Measurements from ENCODE around the gene NEDD4L. TPM values are rescaled to one million over a fixed set of nuclear protein-coding genes. Genes with fewer than 3 reads are reported as not detected.

The NEDD4L gene
- polyA plus RNA-seq, 1 of the 3 experiments (the other 2 are of a cell fraction) = 13.2 TPM

DNA sequence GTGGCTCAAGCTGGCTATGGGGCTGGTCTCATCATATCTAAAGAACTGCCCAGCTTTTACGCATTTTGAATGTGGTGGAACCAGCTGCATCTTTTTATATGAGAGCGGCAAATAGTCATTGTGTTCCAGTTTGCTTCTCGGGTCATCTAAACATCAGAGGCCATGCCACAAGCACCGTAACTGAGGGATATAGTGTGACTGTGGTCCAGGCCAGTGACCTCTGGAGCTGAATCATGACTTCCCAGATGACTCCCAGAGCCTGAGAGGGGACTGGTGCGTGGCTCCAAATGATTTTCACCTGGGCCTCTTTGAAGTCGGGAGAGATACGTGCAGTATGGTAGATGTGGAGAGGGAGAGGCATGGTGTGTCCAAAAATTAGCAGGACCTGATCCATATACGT, 271.0 kb downstream of the NEDD4L start (continued):
- no peak for TF ChIP-seq GABPA (IDR thresholded peaks at IDR 0.05; ENCODE audit: low read depth)
- TF ChIP-seq, protein P1, sequence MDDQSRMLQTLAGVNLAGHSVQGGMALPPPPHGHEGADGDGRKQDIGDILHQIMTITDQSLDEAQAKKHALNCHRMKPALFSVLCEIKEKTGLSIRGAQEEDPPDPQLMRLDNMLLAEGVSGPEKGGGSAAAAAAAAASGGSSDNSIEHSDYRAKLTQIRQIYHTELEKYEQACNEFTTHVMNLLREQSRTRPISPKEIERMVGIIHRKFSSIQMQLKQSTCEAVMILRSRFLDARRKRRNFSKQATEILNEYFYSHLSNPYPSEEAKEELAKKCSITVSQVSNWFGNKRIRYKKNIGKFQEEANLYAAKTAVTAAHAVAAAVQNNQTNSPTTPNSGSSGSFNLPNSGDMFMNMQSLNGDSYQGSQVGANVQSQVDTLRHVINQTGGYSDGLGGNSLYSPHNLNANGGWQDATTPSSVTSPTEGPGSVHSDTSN (IDR thresholded peaks at IDR 0.05) = no peak

GRCh38 chr18:58315739-58316215, 271.8 kb downstream of the NEDD4L start:
- ChIA-PET CTCF (interaction anchor here (0.7 to 1.2 kb wide), 4 partner anchors 10 to 448 kb away, joined by 3 read pairs; no protein-coding TSS in a partner anchor), POLR2A (no interaction called here)
- no peaks in the 10 kb centered on the region for H3K9me3 ChIP-seq
- no peaks in the 10 kb centered on the region for H3K9me2 ChIP-seq
- H3K79me2 ChIP-seq (ENCODE audit: insufficient read depth) = no peaks in the 10 kb centered on the region
- WGBS (ENCODE audit: low lambda C conversion rate) = 85% methylated on average over 14 of the region's 15 CpGs
- H3F3A ChIP-seq (replicated peaks; ENCODE audit: insufficient read depth) = peaks cover 5% of the 10 kb centered on the region
- no peak overlapping the region; the same call in 1 of the 2 replicates for H2AFZ ChIP-seq (ENCODE audit: low read depth)
- peaks cover 3 to 13% of the 10 kb centered on the region in 2 experiments; a peak in 2 of 4 replicates for H3K4me1 ChIP-seq (ENCODE audit: control insufficient read depth in 1 of 2, insufficient read depth in 2 of 2, low read depth in 1 of 2, low read length in 1 of 2)
- DNase-seq = no peak
- H3K27me3 ChIP-seq (ENCODE audit: insufficient read depth) = no peaks in the 10 kb centered on the region
- H3K4me2 ChIP-seq = no peak overlapping the region
- TF ChIP-seq USF2 (IDR thresholded peaks at IDR 0.05; ENCODE audit: borderline replicate concordance, low read depth, low read length) = no peak
- TF ChIP-seq TEAD4 (IDR thresholded peaks at IDR 0.05; ENCODE audit: borderline replicate concordance, insufficient read depth) = no peak
- TF ChIP-seq, protein P1 (IDR thresholded peaks at IDR 0.05) = no peak
- TF ChIP-seq MEF2A (IDR thresholded peaks at IDR 0.05; ENCODE audit: borderline replicate concordance, low read depth) = no peak
- TF ChIP-seq FOXJ3 (CRISPR knock-in tag; IDR thresholded peaks at IDR 0.05) = no peak
- TF ChIP-seq GATA2 (CRISPR knock-in tag; IDR thresholded peaks at IDR 0.05) = no peak
- no peak for TF ChIP-seq EZH2phosphoT487 (IDR thresholded peaks at IDR 0.05; ENCODE audit: borderline replicate concordance, low read depth)
- H3K4me3 ChIP-seq (ENCODE audit: low read depth in 2 of 2, low read length in 1 of 2) = no peak overlapping the region
- H3K27ac ChIP-seq (ENCODE audit: low read depth in 2 of 2, low read length in 1 of 2) = no peak overlapping the region
- H3K36me3 ChIP-seq (replicated peaks in 1 of 2; ENCODE audit: control insufficient read depth in 1 of 2, insufficient read depth in 2 of 2, low read length in 1 of 2) = no peaks in the 10 kb centered on the region
- H4K20me1 ChIP-seq (ENCODE audit: insufficient read depth) = no peaks in the 10 kb centered on the region
- no peak overlapping the region for H3K9ac ChIP-seq

DNA sequence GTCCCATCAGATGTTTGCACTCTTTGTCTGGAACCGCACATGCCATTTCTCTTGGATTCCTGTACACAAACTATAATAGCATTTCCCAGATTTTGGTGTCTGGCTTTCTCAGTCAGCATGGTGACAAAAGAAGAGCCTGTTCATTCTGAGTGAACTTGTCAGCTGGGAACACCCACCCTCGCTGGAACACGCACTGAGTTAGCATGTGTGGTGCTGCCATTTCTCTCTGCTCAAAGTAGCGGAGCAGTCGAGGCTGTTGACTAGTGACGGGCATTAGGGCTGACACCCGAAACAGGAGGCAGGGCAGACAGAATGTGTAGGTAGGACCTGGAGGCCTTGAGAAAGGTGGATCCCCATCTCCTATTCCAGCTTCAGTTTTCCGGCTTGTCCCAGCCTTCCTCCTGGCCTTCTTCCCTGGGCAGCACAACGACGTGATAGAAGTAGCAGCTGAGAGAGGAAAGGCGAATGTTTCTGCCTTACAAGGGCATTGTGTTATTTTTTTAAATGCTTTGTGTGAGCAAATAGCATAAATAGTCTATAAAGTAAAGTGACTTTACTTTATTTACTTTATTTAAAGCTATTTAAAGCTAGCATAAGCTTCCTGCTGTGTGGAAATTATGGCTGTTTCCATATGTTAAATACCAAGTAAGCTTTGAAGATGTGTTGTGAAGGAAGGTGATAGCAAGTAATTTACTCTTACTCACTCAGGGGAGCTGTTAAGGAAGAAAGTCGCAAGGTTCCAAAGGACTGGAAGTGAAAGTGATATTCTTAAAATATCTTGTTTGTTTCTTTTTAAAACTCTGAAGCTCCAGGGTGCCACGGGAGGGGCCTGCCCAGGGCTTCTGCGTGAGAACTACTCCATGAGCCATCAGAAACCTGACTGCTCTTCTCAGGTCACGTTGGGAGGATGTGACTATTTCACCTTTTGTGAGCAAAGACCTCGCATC, 272.6 kb downstream of the NEDD4L start:
- ChIA-PET CTCF (interaction anchor here (1.1 kb wide), 2 partner anchors 195 to 447 kb away, joined by 3 read pairs; no protein-coding TSS in a partner anchor), POLR2A (no interaction called here)
- no peak overlapping the region for H3K9ac ChIP-seq
- H3F3A ChIP-seq (replicated peaks; ENCODE audit: insufficient read depth) = peaks cover 5% of the 10 kb centered on the region
- no peaks in the 10 kb centered on the region for H3K79me2 ChIP-seq (ENCODE audit: insufficient read depth)
- H3K9me2 ChIP-seq = no peaks in the 10 kb centered on the region
- H3K4me3 ChIP-seq (ENCODE audit: low read depth in 2 of 2, low read length in 1 of 2) = no peak overlapping the region
- no peak overlapping the region for H2AFZ ChIP-seq (ENCODE audit: low read depth)
- WGBS (ENCODE audit: low lambda C conversion rate) = 94% methylated on average over 16 of the region's 16 CpGs
- no peak overlapping the region for H3K4me2 ChIP-seq
- H4K20me1 ChIP-seq (ENCODE audit: insufficient read depth) = no peaks in the 10 kb centered on the region
- no peaks in the 10 kb centered on the region for H3K9me3 ChIP-seq
- TF ChIP-seq RFX5 (IDR thresholded peaks at IDR 0.05; ENCODE audit: low read length) (no peak), EZH2phosphoT487 (IDR thresholded peaks at IDR 0.05; ENCODE audit: borderline replicate concordance, low read depth) (no peak), JUND (IDR thresholded peaks at IDR 0.05) (no peak), RCOR1 (IDR thresholded peaks at IDR 0.05; ENCODE audit: low read length) (no peak), IRF3 (IDR thresholded peaks at IDR 0.05; ENCODE audit: low read depth, low read length) (no peak), TCF12 (IDR thresholded peaks at IDR 0.05) (no peak), MAX (IDR thresholded peaks at IDR 0.05; ENCODE audit: low read depth) (no peak), MXI1 (IDR thresholded peaks at IDR 0.05; ENCODE audit: low read depth, low read length) (no peak)
- no peaks in the 10 kb centered on the region for H3K36me3 ChIP-seq (replicated peaks in 1 of 2; ENCODE audit: control insufficient read depth in 1 of 2, insufficient read depth in 2 of 2, low read length in 1 of 2)
- no peak for DNase-seq
- H3K4me1 ChIP-seq (ENCODE audit: control insufficient read depth in 1 of 2, insufficient read depth in 2 of 2, low read depth in 1 of 2, low read length in 1 of 2) = peaks cover 3 to 16% of the 10 kb centered on the region in 2 experiments; a peak in 3 of 4 replicates
- H3K27ac ChIP-seq (ENCODE audit: low read depth in 2 of 2, low read length in 1 of 2) = no peak overlapping the region
- H3K27me3 ChIP-seq (ENCODE audit: insufficient read depth) = no peaks in the 10 kb centered on the region

All from SK-N-SH (cell line).